Measurements from ENCODE around the gene MXRA8. TPM values are rescaled to one million over a fixed set of nuclear protein-coding genes. Genes with fewer than 3 reads are reported as not detected.
"Not testable (repeated sequence)": the region's sequence is repeated elsewhere in the genome, so short reads cannot be mapped to it uniquely, and the experiment has no call there.

MXRA8 gene
- total RNA-seq, 1 experiment from 2014 or later, result 0.11 TPM

- no peak for DNase-seq (ENCODE audit: low read depth)
Observed at GRCh38 chr1:1324084-1324523, 34.3 kb downstream of the MXRA8 start.

DNA sequence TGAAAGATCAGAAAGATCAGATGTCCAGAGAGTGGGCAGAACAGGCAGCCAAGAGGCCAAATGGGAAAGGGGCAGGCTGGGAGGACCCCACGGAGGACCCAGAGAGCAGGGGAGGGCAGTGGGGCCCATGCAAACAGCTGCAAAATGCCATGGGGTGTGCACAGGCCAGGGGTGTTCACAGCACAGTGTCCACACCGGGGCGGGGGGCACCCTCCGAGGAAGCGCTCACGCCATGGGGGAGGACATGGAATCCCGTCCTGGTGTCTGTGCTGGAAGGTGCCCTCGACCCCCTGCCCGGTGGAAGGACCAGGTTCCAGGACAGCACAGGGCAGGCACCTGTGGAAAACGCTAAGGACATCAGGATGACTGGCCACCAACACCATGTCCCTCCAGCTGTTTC lies 35.4 kb downstream of the MXRA8 start:
- no peak for DNase-seq (ENCODE audit: low read depth)

DNA sequence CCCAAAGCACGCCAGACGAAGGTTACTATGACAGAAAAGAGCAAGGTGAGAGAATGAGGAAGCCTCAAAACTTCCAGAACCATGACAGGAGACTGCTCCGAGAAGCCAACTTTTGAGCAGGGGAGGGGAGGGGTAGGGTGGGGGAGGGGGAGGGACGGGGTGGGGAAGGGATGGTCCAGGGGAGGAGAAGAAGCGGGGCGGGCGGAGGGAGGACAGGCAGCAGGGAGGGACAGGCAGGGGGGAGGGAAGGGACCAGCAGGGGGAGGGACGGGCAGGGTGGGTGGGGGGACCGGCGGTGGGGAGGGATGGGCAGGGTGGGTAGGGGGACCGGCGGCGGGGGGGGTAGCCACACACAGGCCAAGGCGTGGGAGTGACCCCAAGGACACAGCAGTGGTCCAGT lies 35.9 kb downstream of the MXRA8 start:
- no peak for DNase-seq (ENCODE audit: low read depth)

DNA sequence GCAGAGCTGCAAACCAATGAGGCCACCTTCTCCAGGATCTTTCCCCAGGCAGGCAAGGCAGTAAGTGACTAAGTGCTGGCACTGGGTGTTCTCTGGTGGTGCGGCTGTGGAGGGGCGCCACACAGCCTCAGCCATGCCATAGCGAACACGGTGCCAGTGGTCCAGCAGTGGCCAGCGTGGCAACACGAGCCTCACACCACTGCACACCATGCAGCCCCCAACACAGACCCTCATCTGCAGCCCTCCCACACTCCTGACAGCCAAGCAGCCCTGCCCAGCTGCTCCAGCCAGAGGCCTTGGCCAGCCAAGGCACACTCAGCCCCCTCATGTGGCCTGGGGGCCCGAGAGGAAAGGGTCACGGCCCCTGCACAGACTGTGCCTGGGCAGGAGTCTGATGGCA lies 36.9 kb downstream of the MXRA8 start:
- no peak for DNase-seq (ENCODE audit: low read depth)

GRCh38 chr1:1320666-1321448 lies 37.5 kb downstream of the MXRA8 start:
- no peak for DNase-seq (ENCODE audit: low read depth)

- DNase-seq (ENCODE audit: low read depth), result no peak
Observed at GRCh38 chr1:1319646-1319941, 38.8 kb downstream of the MXRA8 start.

DNA sequence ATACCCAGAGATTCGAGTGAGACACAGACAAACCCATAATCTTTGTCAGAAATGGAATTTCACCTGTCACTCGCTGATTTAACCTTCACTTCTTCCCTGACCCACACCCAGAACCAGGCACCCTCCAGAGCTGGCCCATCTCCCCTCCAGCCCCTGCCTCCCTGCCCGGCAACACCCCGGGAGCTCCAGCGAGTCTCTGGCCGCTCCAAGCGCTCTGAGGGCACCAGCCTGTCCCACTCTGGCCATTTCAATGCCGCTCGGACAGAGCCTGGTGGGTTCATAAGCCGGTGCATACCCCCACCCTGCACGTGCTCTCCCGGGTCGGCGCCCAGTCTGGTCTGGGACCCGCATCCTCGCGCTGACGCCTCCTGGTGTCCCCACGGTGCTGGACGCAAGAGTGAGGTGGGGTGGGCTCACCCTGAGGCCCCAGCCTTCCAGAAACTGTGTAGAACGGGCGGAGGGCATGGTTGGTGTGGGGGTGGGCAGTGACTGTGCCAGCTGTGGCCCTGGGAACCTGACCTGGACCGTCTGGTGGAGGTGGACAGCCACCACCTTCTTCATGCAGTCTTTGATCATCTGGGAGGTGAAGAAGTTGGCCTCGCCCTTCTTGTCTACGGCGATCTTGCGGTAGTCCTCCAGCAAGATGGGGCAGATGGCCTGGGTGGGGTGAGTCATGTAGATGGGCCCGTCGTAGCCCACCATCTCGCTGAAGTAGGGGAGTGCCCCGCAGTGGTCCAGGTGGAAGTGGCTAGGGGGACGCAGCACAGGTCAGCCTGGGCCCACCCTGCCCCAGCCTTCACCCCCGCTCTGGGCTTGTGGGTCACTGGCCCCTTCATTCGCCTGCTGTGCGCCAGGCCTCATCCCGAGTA lies 39.3 kb downstream of the MXRA8 start:
- no peak for DNase-seq (ENCODE audit: low read depth)

DNA sequence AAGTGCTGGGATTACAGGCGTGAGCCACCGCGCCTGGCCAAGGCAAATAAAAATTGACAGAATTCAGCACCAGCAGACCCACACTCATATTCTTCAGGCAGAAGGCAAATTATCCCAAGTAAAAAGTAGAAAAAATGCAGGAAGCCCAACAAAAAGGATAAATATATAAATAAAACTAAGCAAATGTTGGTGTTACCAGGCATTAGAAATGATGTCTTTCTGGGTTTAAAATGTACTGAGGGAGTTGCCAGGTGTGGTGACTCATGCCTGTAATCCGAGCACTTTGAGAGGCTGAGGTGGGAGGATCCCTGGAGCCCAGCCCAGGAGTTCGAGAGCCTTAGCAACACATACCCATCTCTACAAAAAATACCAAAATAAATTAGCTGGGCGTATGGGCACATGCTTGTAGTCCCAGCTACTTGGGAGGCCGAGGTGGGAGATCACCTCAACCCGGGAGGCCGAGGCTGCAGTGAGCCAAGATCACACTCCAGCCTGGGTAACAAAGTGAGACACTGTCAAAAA lies 40.2 kb downstream of the MXRA8 start:
- DNase-seq (ENCODE audit: low read depth), result peak; percentile 95

GRCh38 chr1:1317420-1317819 lies 40.9 kb downstream of the MXRA8 start:
- DNase-seq (ENCODE audit: low read depth), result no peak

DNA sequence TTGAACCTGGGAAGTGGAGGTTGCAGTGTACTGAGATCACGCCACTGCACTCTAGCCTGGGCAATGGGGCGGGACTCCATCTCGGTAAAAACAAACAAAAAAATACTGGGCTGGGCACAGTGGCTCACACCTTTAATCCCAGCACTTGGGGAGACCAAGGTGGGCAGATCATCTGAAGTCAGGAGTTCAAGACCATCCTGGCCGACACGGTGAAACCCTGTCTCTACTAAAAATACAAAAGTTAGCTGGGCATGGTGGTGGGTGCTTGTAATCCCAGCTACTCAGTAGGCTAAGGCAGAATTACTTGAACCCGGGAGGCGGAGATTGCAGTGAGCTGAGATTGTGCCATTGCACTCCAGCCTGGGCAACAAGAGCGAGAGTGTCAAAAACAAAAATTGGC lies 42.2 kb downstream of the MXRA8 start:
- DNase-seq (ENCODE audit: low read depth), result not testable (repeated sequence)

DNA sequence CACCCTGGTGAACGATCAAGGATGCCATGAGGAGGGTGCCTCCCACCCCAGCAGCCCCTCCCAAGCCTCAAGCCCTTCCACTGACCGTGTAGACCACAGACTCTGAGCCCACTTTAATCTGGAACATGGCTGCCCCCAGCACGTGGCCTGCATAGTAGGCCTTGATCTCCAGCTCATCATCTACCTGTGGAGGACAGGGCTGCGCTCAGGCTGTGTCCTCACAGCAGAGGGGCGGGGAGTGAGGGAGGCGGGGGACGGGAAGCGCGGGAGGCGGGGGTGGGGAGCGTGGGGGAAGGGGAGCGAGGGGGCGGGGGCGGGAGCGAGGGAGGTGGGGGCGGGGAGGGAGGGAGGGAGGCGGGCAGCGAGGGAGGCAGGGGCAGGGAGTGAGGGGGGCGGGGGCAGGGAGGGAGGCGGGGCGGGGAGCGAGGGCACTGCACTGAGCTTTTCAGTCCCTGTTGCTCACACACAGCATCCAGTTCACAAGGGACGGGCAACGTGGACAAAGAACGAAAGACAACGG lies 42.9 kb downstream of the MXRA8 start:
- DNase-seq (ENCODE audit: low read depth), result no peak

GRCh38 chr1:1314678-1315335 lies 43.5 kb downstream of the MXRA8 start:
- DNase-seq (ENCODE audit: low read depth), result no peak

- no peak for DNase-seq (ENCODE audit: low read depth)
Observed at GRCh38 chr1:1314237-1314586, 44.1 kb downstream of the MXRA8 start.

- no peak for DNase-seq (ENCODE audit: low read depth)
Observed at GRCh38 chr1:1313500-1314236, 44.7 kb downstream of the MXRA8 start.

GRCh38 chr1:1312450-1313314 lies 45.7 kb downstream of the MXRA8 start:
- DNase-seq (ENCODE audit: low read depth), result no peak

DNA sequence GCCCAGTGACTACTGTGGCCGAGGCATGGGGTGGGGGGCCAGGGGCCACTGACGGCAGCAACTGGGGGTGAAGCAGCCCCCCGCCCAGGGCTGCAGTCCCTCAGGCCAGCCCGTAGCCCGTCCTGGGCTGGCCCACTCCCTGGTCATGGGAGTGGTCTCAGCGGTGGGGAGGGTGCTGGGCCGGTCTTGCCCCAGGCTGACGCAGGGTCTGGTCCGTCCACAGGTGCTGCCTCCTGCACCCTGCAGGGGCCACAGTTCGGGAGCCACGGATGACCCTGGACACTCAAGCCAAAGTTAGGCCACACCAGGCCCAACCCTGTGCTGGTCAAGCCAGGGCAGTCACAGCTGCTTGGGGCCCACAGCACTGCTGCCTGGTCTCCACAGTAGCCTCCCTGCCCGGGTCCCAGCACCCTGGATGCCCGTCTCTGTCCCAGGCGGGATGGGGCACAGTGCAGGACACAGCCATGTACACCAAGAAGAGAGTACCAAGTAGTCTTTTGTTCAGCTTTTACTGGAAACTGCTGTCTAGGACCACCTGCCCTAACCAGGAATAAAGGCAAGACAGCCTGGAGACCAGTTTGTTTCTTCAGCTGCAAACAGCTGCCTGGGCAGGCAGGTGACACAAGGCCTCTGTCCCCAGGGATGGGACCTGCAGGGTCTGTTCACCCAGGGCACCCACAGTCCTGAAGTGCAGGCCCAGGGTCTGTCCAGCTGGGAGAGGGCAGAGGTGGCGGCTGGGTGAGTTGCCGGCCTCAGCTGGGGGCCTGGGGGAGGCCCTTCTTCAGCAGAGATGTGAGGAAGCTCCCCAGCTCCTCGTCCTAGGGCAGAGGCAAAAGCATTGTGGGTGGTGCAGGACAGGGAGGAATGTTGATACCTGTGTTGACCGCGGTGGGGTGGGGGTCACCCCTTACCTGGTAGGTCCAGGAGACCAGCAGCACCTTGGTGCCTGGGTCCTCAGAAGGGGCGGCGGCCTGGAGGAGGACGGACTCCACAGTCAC lies 46.9 kb downstream of the MXRA8 start:
- DNase-seq (ENCODE audit: low read depth), result no peak

DNA sequence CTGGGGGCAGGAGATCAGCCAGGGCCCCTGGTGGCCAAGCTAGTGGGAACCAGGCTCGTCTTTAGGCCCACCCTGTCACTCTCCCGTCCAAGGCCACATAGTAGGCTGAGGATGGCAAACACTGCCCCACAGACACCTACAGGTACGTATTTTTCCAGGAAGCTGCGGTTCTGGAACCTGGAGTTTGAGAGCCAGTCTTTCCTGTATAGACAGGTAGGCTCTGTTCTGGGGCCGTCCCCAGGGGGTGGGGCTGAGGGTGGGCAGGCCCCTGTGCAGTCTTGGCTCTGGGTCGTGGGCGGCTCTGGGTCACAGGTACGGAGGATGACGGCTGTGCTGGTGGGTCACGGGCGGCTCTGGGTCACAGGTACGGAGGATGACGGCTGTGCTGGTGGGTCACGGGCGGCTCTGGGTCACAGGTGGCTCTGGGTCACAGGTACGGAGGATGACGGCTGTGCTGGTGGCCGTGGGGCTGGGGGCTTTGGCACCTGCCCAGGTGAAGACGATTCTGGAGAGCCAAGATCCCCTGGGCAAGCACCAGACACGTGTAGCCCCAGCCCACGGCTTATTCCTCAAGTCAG lies 47.8 kb downstream of the MXRA8 start:
- no peak for DNase-seq (ENCODE audit: low read depth)

DNA sequence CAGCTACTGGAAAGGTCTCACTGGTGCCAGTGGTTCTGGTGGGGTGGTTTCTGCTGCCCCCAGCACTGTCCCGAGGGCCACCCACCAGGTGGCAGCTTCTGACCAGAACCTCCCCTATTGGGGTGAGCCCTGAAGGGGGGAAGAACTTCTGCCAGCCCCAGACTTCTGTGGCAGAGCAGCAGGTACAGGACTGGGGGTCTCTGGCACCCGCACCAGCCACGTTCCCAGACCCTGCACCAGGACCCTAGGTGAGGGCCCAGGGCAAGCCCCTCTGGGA lies 48.3 kb downstream of the MXRA8 start:
- no peak for DNase-seq (ENCODE audit: low read depth)
